Measurements from ENCODE around the gene SLC35E2B. TPM values are rescaled to one million over a fixed set of nuclear protein-coding genes. Genes with fewer than 3 reads are reported as not detected.

The SLC35E2B gene
- total and polyA plus RNA-seq, 11 donors: 12.2 to 29.2 (median 20.1) TPM

- peaks cover 0 to 42% (median 11%) of the 10 kb centered on the region in 12 donors for H3K4me1 ChIP-seq
- WGBS, 4 donors: 66 to 85% (median 77%) methylated on average over 15 to 53 of the region's 53 CpGs
- ATAC-seq: no peak
- peak overlapping the region in 2 of 12 donors; percentile 15 to 44 for H3K4me3 ChIP-seq
- intact Hi-C loops (cut with DNase I): no loop called here
- H3K27me3 ChIP-seq: peaks cover 0 to 29% (median 8%) of the 10 kb centered on the region in 9 donors
- no peaks in the 10 kb centered on the region for H3K9me3 ChIP-seq
- H3K27ac ChIP-seq: peak overlapping the region in 1 of 12 donors; percentile 58
- TF ChIP-seq CTCF (IDR thresholded peaks at IDR 0.05) (no peak), POLR2A (IDR thresholded peaks at IDR 0.05) (no peak)
- peak in 2 of 5 donors; percentile 34 to 51 for DNase-seq
- H3K36me3 ChIP-seq: peaks cover 0 to 37% (median 10%) of the 10 kb centered on the region in 9 donors
Measured at GRCh38 chr1:1628754-1629429, 63.7 kb downstream of the SLC35E2B start.

- Histone ChIP-seq H3K27ac (no peak overlapping the region), H3K36me3 (peaks cover 0 to 42% (median 12%) of the 10 kb centered on the region in 9 donors), H3K9me3 (no peaks in the 10 kb centered on the region), H3K4me3 (peak overlapping the region in 1 of 12 donors; percentile 44), H3K27me3 (peaks cover 0 to 29% (median 8%) of the 10 kb centered on the region in 9 donors), H3K4me1 (peaks cover 0 to 42% (median 11%) of the 10 kb centered on the region in 12 donors)
- ATAC-seq (no peak), DNase-seq (peak in 3 of 5 donors; percentile 16 to 68 (median 31))
- TF ChIP-seq POLR2A (IDR thresholded peaks at IDR 0.05) (no peak), CTCF (IDR thresholded peaks at IDR 0.05) (no peak)
- 93 to 95% (median 94%) methylated on average over 26 to 53 of the region's 53 CpGs for WGBS, 4 donors
- intact Hi-C loops (cut with DNase I): no loop called here
Measured at GRCh38 chr1:1627829-1628753, 64.5 kb downstream of the SLC35E2B start.

- peaks cover 0 to 29% (median 8%) of the 10 kb centered on the region in 9 donors for H3K27me3 ChIP-seq
- peaks cover 0 to 43% (median 11%) of the 10 kb centered on the region in 12 donors for H3K4me1 ChIP-seq
- H3K27ac ChIP-seq: no peak overlapping the region
- intact Hi-C loops (cut with DNase I): no loop called here
- H3K9me3 ChIP-seq: no peaks in the 10 kb centered on the region
- peaks cover 0 to 42% (median 12%) of the 10 kb centered on the region in 9 donors for H3K36me3 ChIP-seq
- peak in 2 of 5 donors; percentile 27 to 65 for DNase-seq
- no peak for TF ChIP-seq POLR2A (IDR thresholded peaks at IDR 0.05)
- TF ChIP-seq CTCF (IDR thresholded peaks at IDR 0.05): no peak
- 77 to 86% (median 82%) methylated on average over 11 to 37 of the region's 37 CpGs for WGBS, 4 donors
- ATAC-seq: no peak
- no peak overlapping the region for H3K4me3 ChIP-seq
Measured at GRCh38 chr1:1627261-1627828, 65.2 kb downstream of the SLC35E2B start.

Data from heart left ventricle (tissue), 16 donors.